GM12878 (cell line): ENCODE measurements around the gene HNRNPF. TPM values are rescaled to one million over a fixed set of nuclear protein-coding genes. Genes with fewer than 3 reads are reported as not detected.

Source experiments
- ATAC-seq: fragments of 200-7000 bp; cut with Tn5 transposase; 3 replicates; pipeline ENCODE4 v1.9.1; 2020; ENCODE audit warnings: mild to moderate bottlenecking, moderate library complexity
- BruUV-seq: library from RNA; stranded (reverse); fragments of 400-500 nt; replicated peaks from 2 replicates; lab custom pipeline; 2021; lab: Mats Ljungman, UMichigan
- CTCF ChIA-PET: fragments of 300-600 bp; sonication (Branson Sonifier 250); formaldehyde crosslinking; extraction: SDS; loops from one replicate; lab custom pipeline; 2021; ENCODE audit warnings: inconsistent platforms; lab: Yijun Ruan, JAX
- POLR2A ChIA-PET: fragments of 350-600 bp; formaldehyde crosslinking; extraction: SDS; loops from one replicate; lab custom pipeline; 2021; ENCODE audit warnings: inconsistent platforms; lab: Charles Lee
- RAD21 ChIA-PET: fragments of 300-600 bp; sonication (Branson Sonifier 250); formaldehyde crosslinking; loops from one replicate; lab custom pipeline; 2023; ENCODE audit warnings: antibody characterized with exemption; ENCODE audit not compliant: unreplicated experiment; lab: Charles Lee
- SMC1A ChIA-PET: fragments of 300-600 bp; sonication (Branson Sonifier 250); formaldehyde crosslinking; loops from one replicate; lab custom pipeline; 2023; ENCODE audit not compliant: unreplicated experiment, uncharacterized antibody; lab: Charles Lee
- DNase-seq: peaks from one replicate; pipeline ENCODE4 v3.0.0-alpha.2; 2011; ENCODE audit warnings: low read depth, low spot score
- FAIRE-seq: peaks from 3 replicates; lab custom pipeline; 2011; peaks lifted over from hg19 to GRCh38; lab: Jason Lieb, UNC
- H2AFZ ChIP-seq: 2 replicates; pipeline ENCODE4 v1.6.0; 2011; ENCODE audit warnings: low read depth, low read length, control low read depth; ENCODE audit not compliant: control insufficient read depth
- H3K27ac ChIP-seq: 2 replicates; pipeline ENCODE4 v1.5.1; 2011; ENCODE audit warnings: control low read depth; ENCODE audit not compliant: control insufficient read depth, insufficient read depth
- H3K27me3 ChIP-seq, 2 experiments: replicated peaks in 1 of 2; 2 replicates each; pipeline versions ENCODE4 v1.6.0 to v1.6.1; 2011; ENCODE audit warnings: low read length in 1 of 2; ENCODE audit not compliant: control insufficient read depth in 2 of 2, insufficient read depth in 2 of 2
- H3K36me3 ChIP-seq, 2 experiments: 2 replicates each; pipeline ENCODE4 v1.5.1; 2011; ENCODE audit warnings: low read length in 1 of 2; ENCODE audit not compliant: control insufficient read depth in 2 of 2, insufficient read depth in 2 of 2
- H3K4me1 ChIP-seq: 2 replicates; pipeline ENCODE4 v1.6.1; 2011; ENCODE audit warnings: mild to moderate bottlenecking, low read length, moderate library complexity, mixed read lengths; ENCODE audit not compliant: control insufficient read depth, insufficient read depth
- H3K4me2 ChIP-seq: 2 replicates; pipeline ENCODE4 v1.6.0; 2011; ENCODE audit warnings: control low read depth; ENCODE audit not compliant: control insufficient read depth, insufficient read depth
- H3K4me3 ChIP-seq: fragments of 200-600 bp; sonication (generic); 2 replicates; pipeline ENCODE4 v1.5.1; 2016
- H3K79me2 ChIP-seq: 2 replicates; pipeline ENCODE4 v1.6.0; 2011; ENCODE audit warnings: low read length; ENCODE audit not compliant: control insufficient read depth, insufficient read depth
- H3K9ac ChIP-seq: 2 replicates; pipeline ENCODE4 v1.8.0; 2011; ENCODE audit warnings: low read length, control low read depth, mixed read lengths; ENCODE audit not compliant: control insufficient read depth, insufficient read depth
- H3K9me3 ChIP-seq: replicated peaks from 3 replicates; pipeline ENCODE4 v1.5.1; 2011; ENCODE audit warnings: mild to moderate bottlenecking, low read length; ENCODE audit not compliant: control insufficient read depth, insufficient read depth
- H4K20me1 ChIP-seq: 2 replicates; pipeline ENCODE4 v1.6.0; 2011; ENCODE audit not compliant: control insufficient read depth, insufficient read depth
- BCL11A ChIP-seq: IDR thresholded peaks from 2 replicates; pipeline ENCODE4 v1.6.1; 2011; ENCODE audit warnings: low read depth, low read length
- CBX5 ChIP-seq: sonication (generic); IDR thresholded peaks from 2 replicates; pipeline ENCODE4 v1.6.1; 2016; ENCODE audit warnings: low read depth, moderate library complexity, mild to moderate bottlenecking, inconsistent platforms
- EP300 ChIP-seq, 2 experiments: fragments of 150-350 bp in 1 of 2; IDR thresholded peaks; 2 replicates each; pipeline ENCODE4 v1.6.1; 2011 to 2012; ENCODE audit warnings: low read depth in 2 of 2, low read length in 2 of 2, borderline replicate concordance in 1 of 2, improper control_type of control experiment in 1 of 2, inconsistent platforms in 1 of 2; ENCODE audit not compliant: control insufficient read depth in 1 of 2
- GATAD2B ChIP-seq: fragments of 450-650 bp; conservative IDR thresholded peaks from 2 replicates; pipeline ENCODE4 v1.6.1; 2017; ENCODE audit warnings: low read depth, mild to moderate bottlenecking, moderate library complexity
- PAX5 ChIP-seq: IDR thresholded peaks from 2 replicates; pipeline ENCODE4 v1.6.1; 2011; ENCODE audit warnings: low read depth, low read length, borderline replicate concordance
- POU2F2 ChIP-seq: IDR thresholded peaks from 3 replicates; pipeline ENCODE4 v1.6.1; 2011; ENCODE audit warnings: low read depth, mild to moderate bottlenecking, low read length, borderline replicate concordance
- RB1 ChIP-seq: fragments of 450-650 bp; formaldehyde crosslinking; IDR thresholded peaks from 2 replicates; pipeline ENCODE4 v1.6.1; 2017; ENCODE audit warnings: mild to moderate bottlenecking, borderline replicate concordance
- RELA ChIP-seq: fragments of 450-650 bp; IDR thresholded peaks from 2 replicates; pipeline ENCODE4 v1.8.0; 2014; ENCODE audit warnings: borderline replicate concordance; ENCODE audit not compliant: partially characterized antibody
- SMAD5 ChIP-seq: IDR thresholded peaks from 2 replicates; pipeline ENCODE4 v1.6.1; 2016; ENCODE audit warnings: antibody characterized with exemption, low read depth
- STAT1 ChIP-seq: fragments of 450-650 bp; conservative IDR thresholded peaks from 2 replicates; pipeline ENCODE4 v1.6.1; 2014; ENCODE audit warnings: antibody characterized with exemption, mild to moderate bottlenecking
- TAF1 ChIP-seq: IDR thresholded peaks from 2 replicates; pipeline ENCODE4 v1.6.1; 2011; ENCODE audit warnings: mild to moderate bottlenecking, low read depth, low read length, borderline replicate concordance
- WGBS: methylation state at CpG from one replicate; pipeline ENCODE4 v1.1.6; 2016; ENCODE audit warnings: low lambda C conversion rate; ENCODE audit not compliant: insufficient replicate concordance, insufficient coverage; ENCODE audit errors: missing lambda C conversion rate; 5-methylcytosine and 5-hydroxymethylcytosine counted together
- in situ Hi-C: fragments of 300-500 bp; cut with MboI; formaldehyde crosslinking; loops from 9 replicates; pipeline ENCODE4 v1.14.3; 2018; ENCODE audit warnings: mixed read lengths
- intact Hi-C: fragments of 100-400 bp; cut with micrococcal nuclease; formaldehyde crosslinking; loops from one replicate; pipeline ENCODE4 v1.14.2; 2022; ENCODE audit not compliant: unreplicated experiment
- polyA plus RNA-seq, 11 experiments: library from polyadenylated mRNA; depleted of rRNA in 4 of 11; unstranded in 6 of 11; stranded (reverse) in 5 of 11; fragments of >200 nt; fragmentation: Nextera tagmentation in 4 of 11; fragmentation: Illumina TruSeq in 1 of 11; extraction: Ambion mirVana in 4 of 11; extraction: Trizol in 1 of 11; gene quantifications; 1 replicate in 1 of 11; 2 replicates in 10 of 11; pipeline versions ENCODE4 v1.2.1 to v1.2.3, GENCODE V29; 2011 to 2016; ENCODE audit warnings: inconsistent platforms in 2 of 11, missing spikeins in 2 of 11, low read depth in 1 of 11
- total RNA-seq, 4 experiments: library from RNA; depleted of rRNA in 3 of 4; stranded (reverse); fragments of >200 nt in 3 of 4; fragmentation: Illumina TruSeq in 1 of 4; extraction: Trizol in 1 of 4; gene quantifications; 2 replicates each; pipeline versions ENCODE4 v1.2.1 to v1.2.3, GENCODE V29; 2013 to 2021
- TF ChIP-seq, protein P1 (sequence below): IDR thresholded peaks from 2 replicates; pipeline ENCODE4 v1.6.1; 2012; ENCODE audit warnings: low read depth, low read length, improper control_type of control experiment

HNRNPF gene
- total and polyA plus RNA-seq, 10 of the 15 experiments (the other 5 are each of a cell fraction or from before 2014, with no cell fraction given): 156 to 373 (median 293) TPM

DNA sequence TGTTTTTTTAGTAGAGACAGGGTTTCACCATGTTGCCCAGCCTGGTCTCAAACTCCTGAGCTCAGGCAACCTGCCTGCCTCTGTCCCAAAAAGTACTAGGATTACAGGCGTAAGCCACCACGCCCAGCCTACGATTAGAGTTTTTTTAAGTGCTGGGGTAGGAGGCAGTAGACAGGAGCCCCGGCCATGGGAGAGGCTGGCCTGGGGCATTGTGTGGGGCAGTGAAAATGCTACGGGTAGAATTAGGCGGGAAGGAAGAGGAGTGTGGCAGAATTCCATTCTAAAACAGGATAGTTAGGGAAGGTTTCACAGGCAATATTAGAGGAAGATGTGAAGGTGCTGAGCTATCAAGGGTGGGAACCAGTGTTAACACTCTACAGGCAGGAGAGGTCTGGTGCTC lies 68.9 kb downstream of the HNRNPF start:
- no peaks in the 10 kb centered on the region for H4K20me1 ChIP-seq
- FAIRE-seq (no peak), ATAC-seq (no peak), DNase-seq (no peak)
- ChIA-PET RAD21 (no interaction called here), CTCF (no interaction called here), POLR2A (no interaction called here), SMC1A (no interaction called here)
- H3K4me3 ChIP-seq: no peak overlapping the region
- no peak overlapping the region for H3K9ac ChIP-seq
- no peaks in the 10 kb centered on the region; a peak in 1 of 4 replicates for H3K27me3 ChIP-seq
- no peak overlapping the region for H3K27ac ChIP-seq
- intact Hi-C loops: loop anchor here (10.0 kb wide), 1 partner anchor 135 kb away; no protein-coding TSS in a partner anchor
- no peak overlapping the region for H3K4me2 ChIP-seq
- H3K36me3 ChIP-seq: no peaks in the 10 kb centered on the region
- no peak for TF ChIP-seq TAF1
- TF ChIP-seq RELA: no peak
- TF ChIP-seq PAX5: no peak
- no peak for TF ChIP-seq EP300 (IDR thresholded peaks at IDR 0.05; ENCODE audit: borderline replicate concordance in 1 of 2, control insufficient read depth in 1 of 2, low read depth in 2 of 2, low read length in 2 of 2)
- no peak for TF ChIP-seq RB1
- no peak for TF ChIP-seq CBX5
- TF ChIP-seq, protein P1, sequence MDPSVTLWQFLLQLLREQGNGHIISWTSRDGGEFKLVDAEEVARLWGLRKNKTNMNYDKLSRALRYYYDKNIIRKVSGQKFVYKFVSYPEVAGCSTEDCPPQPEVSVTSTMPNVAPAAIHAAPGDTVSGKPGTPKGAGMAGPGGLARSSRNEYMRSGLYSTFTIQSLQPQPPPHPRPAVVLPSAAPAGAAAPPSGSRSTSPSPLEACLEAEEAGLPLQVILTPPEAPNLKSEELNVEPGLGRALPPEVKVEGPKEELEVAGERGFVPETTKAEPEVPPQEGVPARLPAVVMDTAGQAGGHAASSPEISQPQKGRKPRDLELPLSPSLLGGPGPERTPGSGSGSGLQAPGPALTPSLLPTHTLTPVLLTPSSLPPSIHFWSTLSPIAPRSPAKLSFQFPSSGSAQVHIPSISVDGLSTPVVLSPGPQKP: no peak
- TF ChIP-seq STAT1: no peak
- TF ChIP-seq GATAD2B: no peak
- no peak for TF ChIP-seq BCL11A
- no peak for TF ChIP-seq SMAD5
- TF ChIP-seq POU2F2: no peak
- no peaks in the 10 kb centered on the region for H3K79me2 ChIP-seq
- no peaks in the 10 kb centered on the region for H3K4me1 ChIP-seq
- H2AFZ ChIP-seq: no peak overlapping the region
- no TSS peak for BruUV-seq
- 45% methylated on average over 6 of the region's 6 CpGs for whole genome bisulfite sequencing
- H3K9me3 ChIP-seq: no peaks in the 10 kb centered on the region
- in situ Hi-C loops: no loop called here
